A204.1 (cell line): Measurements from ENCODE around the gene SMAD3.

ENCODE experiments used
- FAIRE-seq: peaks from 2 replicates; lab custom pipeline; 2012; peaks lifted over from hg19 to GRCh38; lab: Jason Lieb, UNC

SMAD3 gene

GRCh38 chr15:67184208-67184925, 119.0 kb downstream of the SMAD3 start:
- FAIRE-seq = no peak

- FAIRE-seq = no peak
Observed at GRCh38 chr15:67185051-67185450, 119.6 kb downstream of the SMAD3 start.

DNA sequence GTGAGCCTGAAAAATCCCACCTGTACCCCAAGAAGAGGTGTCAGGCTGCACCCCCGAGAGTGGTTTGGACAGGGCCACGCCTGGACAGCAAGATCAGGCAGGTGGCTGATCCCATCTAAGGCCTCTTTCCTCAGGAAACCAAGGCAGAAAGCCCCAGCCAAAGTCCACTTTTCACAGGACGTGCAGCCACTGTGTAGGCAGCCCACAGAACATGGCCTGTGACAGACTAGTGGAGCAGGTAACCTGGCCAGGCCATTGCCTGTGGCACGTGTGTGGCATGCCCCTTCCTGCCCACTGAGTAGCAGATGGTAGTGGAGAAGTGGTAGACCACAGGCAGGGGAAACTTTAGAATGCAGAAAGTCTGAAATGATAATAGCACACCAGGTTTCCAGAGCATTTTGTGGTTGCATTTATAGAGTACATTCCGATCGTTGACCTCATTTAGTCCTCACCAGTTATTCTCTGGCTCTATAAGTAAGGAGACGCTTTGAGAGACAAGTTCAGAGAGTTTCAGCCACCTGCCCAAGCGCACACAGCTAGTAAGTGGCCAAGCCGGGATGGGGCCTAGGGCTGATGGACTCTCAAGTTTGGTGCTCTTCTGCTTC, 120.3 kb downstream of the SMAD3 start:
- FAIRE-seq = no peak

GRCh38 chr15:67186226-67186649, 120.8 kb downstream of the SMAD3 start:
- no peak for FAIRE-seq

DNA sequence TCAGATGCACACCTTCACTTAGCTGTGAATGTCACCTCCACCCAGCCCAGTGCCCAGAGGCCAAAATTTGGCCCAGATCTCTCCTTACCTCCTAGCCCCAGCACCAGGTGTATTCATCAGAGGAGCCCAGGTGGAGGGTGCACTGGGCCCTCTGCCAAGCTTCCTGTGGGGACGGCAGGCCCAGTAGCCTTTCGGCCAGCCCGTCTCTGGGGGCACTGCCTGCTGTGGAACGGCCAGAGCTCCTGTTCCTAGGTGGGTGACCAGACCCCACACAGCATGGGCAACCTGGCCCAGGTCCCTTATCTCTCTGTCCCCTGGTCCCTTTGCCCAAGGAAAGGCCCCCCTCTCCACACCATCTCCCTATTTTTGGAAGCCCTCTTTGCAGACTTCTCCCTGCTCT, 121.3 kb downstream of the SMAD3 start:
- FAIRE-seq = no peak

DNA sequence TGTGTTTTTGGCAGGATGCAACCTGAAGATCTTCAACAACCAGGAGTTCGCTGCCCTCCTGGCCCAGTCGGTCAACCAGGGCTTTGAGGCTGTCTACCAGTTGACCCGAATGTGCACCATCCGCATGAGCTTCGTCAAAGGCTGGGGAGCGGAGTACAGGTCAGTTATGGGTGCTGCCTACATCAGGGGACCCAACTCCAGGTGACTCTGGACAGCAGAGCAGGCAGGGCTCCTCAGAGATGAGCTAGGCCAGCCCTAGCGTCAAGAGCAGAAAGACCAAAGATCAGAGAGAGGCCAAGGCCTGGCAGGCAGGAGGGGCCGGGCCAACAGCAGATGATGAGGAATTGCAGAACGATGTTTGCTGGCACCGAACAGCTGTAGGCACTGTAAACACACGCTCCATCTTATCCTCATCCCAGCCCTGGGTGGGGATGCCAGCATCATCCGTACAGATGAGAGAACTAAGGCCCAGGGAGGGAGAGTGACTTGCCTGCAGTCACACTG, 122.0 kb downstream of the SMAD3 start:
- no peak for FAIRE-seq

DNA sequence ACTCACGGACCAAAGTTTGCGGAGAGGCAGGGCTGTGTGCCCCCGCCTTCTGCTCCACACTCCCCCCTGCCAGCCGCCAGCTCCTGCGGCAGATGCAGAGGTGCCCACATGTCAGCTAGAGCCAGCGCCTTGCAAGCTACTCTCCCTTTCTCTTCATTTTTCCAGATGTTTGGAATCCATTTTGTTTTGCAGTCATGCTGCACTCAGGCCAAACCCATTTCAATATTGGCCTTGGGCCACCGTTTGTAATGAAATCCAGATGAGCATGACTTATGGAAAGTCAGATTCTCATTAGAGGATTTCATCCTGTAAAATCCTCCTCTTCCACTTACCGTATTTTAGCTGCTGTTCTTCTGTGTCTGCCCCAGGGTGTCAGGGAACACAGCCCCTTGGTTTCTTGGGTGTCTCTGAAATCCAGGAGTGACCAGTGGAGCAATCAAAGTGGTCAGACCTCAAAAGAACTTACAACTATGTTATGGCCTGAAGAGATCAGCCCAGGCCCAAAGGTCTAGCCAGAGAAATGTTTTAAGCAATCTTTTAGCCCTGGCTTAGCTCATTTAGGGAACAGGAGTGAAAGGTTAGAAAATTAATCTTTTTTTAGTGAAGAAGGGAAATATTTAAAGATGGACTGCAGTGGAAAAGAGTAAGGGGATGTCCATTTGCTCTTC, 123.3 kb downstream of the SMAD3 start:
- no peak for FAIRE-seq

DNA sequence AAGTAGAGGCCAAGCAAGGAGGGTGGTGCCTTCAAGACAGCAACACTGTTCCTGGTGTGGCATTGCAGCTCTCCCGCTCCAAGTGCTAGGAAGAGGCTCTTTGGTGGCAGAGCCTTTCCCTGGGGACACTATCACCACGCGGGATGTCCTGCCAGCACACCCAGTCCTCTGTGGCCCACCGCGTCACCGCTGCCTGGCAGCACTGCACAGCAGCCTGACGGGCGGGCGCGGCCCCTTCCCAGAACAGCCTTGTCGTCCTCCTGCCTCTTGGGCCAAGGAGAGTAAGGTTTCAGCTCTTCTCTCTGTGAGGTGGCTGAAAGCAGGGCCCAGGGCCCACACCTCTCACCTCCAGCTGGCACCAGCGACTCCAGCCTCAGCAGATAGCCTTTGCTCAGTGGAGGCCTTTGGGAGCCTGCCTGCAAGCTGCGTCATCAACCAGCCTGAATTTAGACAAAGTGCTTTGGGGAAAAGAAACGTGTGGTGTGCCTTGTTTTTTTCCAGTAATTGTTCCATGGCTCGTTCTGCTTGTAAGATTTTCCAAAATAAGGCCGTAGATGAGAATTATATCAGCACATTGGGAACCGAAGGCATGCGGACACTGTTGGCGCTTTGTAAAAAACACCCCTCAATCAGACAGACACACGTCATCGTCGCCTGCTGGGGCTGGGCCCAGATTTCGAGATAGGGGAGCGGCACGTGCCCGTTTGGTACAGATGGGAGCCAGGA, 124.1 kb downstream of the SMAD3 start:
- no peak for FAIRE-seq

DNA sequence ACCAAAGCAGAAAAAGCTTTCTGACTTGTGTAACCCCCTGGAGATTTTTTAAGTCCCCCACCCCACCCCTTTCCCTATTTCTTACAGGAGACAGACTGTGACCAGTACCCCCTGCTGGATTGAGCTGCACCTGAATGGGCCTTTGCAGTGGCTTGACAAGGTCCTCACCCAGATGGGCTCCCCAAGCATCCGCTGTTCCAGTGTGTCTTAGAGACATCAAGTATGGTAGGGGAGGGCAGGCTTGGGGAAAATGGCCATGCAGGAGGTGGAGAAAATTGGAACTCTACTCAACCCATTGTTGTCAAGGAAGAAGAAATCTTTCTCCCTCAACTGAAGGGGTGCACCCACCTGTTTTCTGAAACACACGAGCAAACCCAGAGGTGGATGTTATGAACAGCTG, 124.9 kb downstream of the SMAD3 start:
- FAIRE-seq = no peak

DNA sequence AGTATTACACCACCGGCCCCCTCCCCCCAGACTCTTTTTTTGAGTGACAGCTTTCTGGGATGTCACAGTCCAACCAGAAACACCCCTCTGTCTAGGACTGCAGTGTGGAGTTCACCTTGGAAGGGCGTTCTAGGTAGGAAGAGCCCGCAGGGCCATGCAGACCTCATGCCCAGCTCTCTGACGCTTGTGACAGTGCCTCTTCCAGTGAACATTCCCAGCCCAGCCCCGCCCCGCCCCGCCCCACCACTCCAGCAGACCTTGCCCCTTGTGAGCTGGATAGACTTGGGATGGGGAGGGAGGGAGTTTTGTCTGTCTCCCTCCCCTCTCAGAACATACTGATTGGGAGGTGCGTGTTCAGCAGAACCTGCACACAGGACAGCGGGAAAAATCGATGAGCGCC, 125.4 kb downstream of the SMAD3 start:
- FAIRE-seq = no peak

- FAIRE-seq = no peak
Observed at GRCh38 chr15:67192185-67192820, 126.9 kb downstream of the SMAD3 start.

- no peak for FAIRE-seq
Observed at GRCh38 chr15:67193223-67193990, 128.0 kb downstream of the SMAD3 start.

- FAIRE-seq = no peak
Observed at GRCh38 chr15:67194171-67195114, 129.0 kb downstream of the SMAD3 start.

DNA sequence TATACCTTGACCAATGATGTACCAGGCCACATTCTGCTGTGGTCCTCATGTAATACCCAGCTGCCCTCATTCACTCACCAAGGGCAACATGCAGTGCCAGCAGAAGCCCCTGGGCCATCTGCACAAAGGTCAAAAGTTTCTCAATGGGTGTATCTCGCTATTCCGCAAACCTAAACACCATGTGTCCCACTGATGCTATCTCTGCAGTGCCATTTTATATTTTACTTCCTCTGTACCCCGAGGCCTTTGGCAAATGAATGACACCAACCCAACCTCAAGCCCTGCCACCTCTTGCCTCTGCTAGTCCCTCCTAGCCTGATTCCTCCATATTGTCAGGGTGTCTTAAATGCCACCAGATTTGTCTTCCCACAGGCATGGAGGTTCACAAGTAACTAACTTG, 129.9 kb downstream of the SMAD3 start:
- no peak for FAIRE-seq

GRCh38 chr15:67196222-67196621, 130.8 kb downstream of the SMAD3 start:
- no peak for FAIRE-seq

DNA sequence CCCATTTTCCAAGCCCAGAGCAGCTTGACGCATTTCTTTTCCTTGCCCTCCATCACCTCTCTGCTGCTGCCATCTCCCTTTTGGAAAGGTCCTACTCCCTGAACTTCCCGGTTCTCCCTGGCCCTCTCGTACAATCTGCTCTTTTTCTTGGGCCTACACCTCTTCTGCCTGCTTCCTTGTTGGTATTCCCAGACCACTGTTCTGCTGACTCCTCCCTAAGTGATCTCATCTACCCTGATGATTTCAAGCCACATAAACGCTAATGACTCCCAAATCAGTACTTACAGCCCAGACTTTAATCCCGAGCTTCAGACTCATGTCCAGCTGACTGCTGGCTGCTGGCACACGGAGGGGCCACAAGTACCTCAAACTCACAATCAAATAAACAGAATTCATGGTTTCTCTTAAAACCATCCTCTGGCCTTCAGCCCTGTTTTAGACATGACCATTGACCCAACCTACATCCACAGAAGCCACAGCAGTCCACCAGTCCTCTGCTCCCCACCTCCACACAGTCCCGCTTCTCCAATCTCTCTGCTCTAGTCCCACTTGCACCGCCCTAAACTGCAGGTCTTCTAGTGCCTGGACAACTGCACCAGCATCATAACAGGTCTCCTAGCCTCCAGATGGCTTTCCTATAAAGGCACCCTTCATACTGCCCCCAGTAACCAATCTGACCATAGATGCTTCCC, 131.4 kb downstream of the SMAD3 start:
- no peak for FAIRE-seq

DNA sequence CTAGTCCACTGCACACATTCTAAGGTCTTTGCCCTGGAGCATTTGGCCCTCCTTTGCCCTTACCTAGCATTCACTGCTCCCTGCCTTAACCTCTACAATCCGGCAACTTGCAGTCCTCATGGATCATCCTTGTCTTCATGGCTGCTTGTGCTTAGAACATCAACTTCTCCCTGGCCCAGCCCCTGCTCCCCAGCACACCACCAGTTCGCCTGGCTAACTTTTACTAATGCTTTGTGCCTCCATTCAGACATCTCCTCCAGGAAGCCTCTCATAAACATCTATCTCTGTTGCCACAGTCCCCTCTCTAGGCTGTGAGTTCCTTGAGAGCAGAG, 131.9 kb downstream of the SMAD3 start:
- no peak for FAIRE-seq

DNA sequence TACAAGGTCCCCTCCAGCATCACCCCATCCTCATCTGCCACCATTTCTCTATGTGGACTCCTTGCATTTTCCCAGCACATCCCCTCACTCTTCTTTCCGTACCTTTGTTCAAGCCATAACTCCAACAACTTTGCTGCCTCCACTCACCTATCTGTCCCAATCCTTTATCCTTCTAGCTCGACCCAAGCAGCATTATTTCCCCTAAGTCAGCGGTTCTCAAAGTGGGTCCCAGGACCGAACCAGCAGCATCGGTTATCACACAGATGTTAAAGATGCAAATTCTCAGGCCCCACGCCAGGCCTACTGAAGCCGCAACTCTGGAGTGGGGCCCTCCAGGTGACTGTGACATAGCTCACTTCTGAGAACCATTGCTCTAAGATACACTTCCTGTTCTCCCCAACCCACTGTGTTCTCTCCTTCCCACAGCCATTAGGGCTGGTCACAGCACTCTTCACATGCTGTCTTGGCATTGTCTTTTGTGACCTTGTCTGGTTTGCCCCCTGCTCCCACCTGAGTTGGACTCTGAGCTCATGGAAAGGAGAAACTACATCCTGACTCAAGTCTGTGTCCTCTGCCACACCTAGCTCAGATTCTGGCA, 132.9 kb downstream of the SMAD3 start:
- FAIRE-seq = no peak

DNA sequence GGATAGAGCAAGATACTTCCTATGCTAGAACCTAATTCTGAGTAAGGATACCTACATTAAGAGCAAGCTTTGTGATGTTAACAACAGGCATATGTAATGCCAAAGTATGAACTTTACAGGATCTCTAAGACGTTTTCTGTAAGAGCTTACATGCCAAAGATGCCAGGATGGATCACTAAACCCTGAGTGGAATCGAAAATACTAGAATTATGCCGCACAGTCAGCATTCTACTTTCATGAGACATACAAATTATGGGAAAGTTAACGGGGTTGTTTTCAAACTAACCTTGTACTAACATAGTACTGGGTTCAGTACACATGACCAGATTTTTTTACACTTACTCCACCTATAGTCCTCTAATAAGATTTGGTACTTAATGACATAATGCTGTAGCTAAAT, 134.0 kb downstream of the SMAD3 start:
- no peak for FAIRE-seq
